ENCODE data around the gene CAMKMT.

Gene CAMKMT

DNA sequence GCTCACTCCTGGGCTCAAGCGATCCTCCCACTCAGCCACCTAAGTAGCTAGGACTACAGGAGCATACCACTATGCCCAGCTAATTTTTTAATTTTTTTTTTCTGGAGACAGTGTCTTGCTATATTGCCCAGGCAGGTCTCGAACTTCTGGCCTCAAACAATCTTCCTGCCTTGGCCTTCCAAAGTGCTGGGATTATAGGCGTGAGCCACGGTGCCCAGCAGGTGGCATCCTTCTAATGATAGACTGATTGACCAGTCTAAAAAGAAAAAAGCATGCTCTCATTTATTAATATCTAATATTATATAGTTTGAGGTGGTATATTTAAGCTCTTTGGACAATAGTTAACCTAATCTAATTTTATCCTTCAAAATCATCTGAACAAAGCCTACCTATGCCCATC, 198.6 kb downstream of the CAMKMT start:
- no peak overlapping the region for H3K27ac ChIP-seq
- CTCF ChIA-PET = interaction anchor here (1.0 to 1.3 kb wide), 2 partner anchors 80 to 163 kb away, joined by 3 to 4 read pairs; no protein-coding TSS in a partner anchor
- no peak for DNase-seq (ENCODE audit: low spot score)
- POLR2A ChIA-PET (ENCODE audit: low non-redundant PET) = no interaction called here
- TF ChIP-seq, protein P1, sequence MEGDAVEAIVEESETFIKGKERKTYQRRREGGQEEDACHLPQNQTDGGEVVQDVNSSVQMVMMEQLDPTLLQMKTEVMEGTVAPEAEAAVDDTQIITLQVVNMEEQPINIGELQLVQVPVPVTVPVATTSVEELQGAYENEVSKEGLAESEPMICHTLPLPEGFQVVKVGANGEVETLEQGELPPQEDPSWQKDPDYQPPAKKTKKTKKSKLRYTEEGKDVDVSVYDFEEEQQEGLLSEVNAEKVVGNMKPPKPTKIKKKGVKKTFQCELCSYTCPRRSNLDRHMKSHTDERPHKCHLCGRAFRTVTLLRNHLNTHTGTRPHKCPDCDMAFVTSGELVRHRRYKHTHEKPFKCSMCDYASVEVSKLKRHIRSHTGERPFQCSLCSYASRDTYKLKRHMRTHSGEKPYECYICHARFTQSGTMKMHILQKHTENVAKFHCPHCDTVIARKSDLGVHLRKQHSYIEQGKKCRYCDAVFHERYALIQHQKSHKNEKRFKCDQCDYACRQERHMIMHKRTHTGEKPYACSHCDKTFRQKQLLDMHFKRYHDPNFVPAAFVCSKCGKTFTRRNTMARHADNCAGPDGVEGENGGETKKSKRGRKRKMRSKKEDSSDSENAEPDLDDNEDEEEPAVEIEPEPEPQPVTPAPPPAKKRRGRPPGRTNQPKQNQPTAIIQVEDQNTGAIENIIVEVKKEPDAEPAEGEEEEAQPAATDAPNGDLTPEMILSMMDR (conservative IDR thresholded peaks at IDR 0.05; ENCODE audit: low read depth) = no peak

DNA sequence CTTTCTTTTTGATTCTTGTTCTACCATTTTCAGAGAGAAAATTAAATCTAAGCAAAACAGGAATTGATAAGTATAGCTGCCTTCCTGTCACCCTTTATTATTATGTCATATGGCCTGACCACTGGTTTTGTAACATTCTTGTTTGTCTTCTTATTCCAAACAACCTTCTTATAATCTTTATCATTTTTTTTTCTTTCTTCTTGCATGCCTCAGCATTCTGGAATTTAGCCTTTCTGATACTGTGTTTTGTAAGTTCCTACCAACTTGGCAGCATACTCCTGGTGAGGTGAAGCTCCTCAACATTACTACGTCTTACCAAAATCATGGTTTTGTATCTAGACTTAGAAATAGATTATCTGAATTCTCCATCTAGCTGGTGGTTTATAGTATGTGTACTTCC, 199.2 kb downstream of the CAMKMT start:
- ChIA-PET POLR2A (ENCODE audit: low non-redundant PET) (no interaction called here), CTCF (interaction anchor here (0.6 to 1.3 kb wide), 4 partner anchors 81 to 403 kb away, joined by 3 to 4 read pairs (median 3); no protein-coding TSS in a partner anchor)
- TF ChIP-seq, protein P1 (conservative IDR thresholded peaks at IDR 0.05; ENCODE audit: low read depth) = no peak
- DNase-seq (ENCODE audit: low spot score) = no peak
- H3K27ac ChIP-seq = no peak overlapping the region

DNA sequence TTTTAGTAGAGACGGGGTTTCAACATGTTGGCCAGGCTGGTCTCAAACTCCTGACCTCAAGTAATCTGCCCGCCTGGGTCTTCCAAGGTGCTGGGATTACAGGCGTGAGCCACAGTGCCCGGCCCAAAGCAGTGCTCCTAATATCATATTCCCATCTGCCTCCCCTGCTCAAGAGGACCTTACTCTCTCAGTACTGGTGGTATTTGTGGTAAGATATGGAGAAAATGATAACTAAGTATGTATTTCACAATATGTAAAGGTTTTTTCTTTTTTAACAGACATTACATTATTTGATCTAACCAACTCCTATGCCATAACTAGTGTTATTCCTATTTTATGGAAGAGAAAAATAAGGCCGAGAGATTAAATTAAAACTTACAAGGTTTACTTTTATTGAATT, 201.0 kb downstream of the CAMKMT start:
- POLR2A ChIA-PET (ENCODE audit: low non-redundant PET) = no interaction called here
- H3K27ac ChIP-seq = no peak overlapping the region
- CTCF ChIA-PET = no interaction called here
- no peak for DNase-seq (ENCODE audit: low spot score)
- TF ChIP-seq, protein P1 (conservative IDR thresholded peaks at IDR 0.05; ENCODE audit: low read depth) = no peak

DNA sequence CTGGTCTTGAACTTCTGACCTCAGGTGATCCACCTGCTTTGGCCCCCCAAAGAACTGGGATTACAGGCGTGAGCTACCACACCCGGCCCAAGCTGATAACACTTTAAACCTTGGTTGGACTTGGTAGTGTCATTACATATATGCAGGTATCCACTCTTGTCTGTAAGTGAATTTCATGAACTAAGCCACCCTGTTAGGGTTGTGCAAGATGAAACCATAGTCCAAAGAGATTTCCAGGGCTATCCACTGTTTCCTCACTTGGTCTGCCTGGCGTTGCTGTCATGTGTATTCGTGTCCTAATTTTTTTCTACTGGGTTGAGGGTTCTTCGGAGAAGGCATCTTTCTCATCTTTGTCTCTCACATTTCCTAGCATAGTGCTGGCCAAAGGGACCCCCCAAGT, 203.0 kb downstream of the CAMKMT start:
- H3K27ac ChIP-seq = no peak overlapping the region
- POLR2A ChIA-PET (ENCODE audit: low non-redundant PET) = no interaction called here
- DNase-seq (ENCODE audit: low spot score) = no peak
- CTCF ChIA-PET = no interaction called here
- TF ChIP-seq, protein P1 (conservative IDR thresholded peaks at IDR 0.05; ENCODE audit: low read depth) = no peak

DNA sequence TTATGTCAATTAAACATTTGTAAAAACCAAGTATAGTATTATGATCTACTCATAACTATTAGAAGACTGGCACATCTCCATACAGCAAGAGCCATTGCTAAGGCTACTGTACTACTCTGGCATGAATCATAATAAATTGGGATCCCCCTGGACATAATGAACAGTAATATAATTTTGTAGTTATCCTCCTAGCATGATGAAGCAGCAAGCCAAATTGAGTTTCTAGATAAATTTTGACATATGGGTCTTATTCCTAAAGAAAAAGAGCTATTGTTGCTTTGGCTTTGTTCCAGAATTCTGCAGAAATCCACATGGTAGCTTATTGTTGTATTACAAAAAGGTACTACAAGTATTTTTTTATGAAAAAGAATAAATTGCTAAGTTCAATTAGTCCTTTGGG, 204.3 kb downstream of the CAMKMT start:
- no peak overlapping the region for H3K27ac ChIP-seq
- TF ChIP-seq, protein P1 (conservative IDR thresholded peaks at IDR 0.05; ENCODE audit: low read depth) = no peak
- CTCF ChIA-PET = no interaction called here
- POLR2A ChIA-PET (ENCODE audit: low non-redundant PET) = no interaction called here
- no peak for DNase-seq (ENCODE audit: low spot score)

DNA sequence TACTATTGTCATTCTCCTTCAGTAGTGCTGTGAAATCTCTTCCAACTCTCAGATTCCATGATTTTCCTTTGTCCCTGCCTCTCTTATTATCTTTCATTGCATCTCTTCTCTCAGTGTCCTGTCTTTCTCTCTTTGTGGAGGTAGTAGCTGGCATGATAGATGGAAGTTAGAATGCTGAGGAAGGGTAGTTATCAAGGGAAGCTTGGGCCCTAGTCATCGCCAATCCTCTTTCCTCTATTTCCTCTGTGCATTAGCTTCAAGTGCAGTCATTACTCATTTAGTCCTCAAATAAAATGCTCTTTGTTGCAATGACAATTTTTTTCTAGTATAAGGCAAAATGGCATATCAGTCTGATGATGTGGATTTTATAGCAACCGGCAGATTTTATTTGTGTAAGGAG, 207.7 kb downstream of the CAMKMT start:
- ChIA-PET CTCF (no interaction called here), POLR2A (ENCODE audit: low non-redundant PET) (no interaction called here)

More for the DNA sequence above, 207.7 kb downstream of the CAMKMT start:
- H3K27ac ChIP-seq = no peak overlapping the region
- TF ChIP-seq, protein P1 (conservative IDR thresholded peaks at IDR 0.05; ENCODE audit: low read depth) = no peak
- no peak for DNase-seq (ENCODE audit: low spot score)

Data from RWPE1 (cell line).